ENCODE measurements around the gene SCNN1B. TPM values are rescaled to one million over a fixed set of nuclear protein-coding genes. Genes with fewer than 3 reads are reported as not detected.

Gene SCNN1B
- total RNA-seq, 2 donors from 2014 or later, result 27.7 to 94.7 TPM

DNA sequence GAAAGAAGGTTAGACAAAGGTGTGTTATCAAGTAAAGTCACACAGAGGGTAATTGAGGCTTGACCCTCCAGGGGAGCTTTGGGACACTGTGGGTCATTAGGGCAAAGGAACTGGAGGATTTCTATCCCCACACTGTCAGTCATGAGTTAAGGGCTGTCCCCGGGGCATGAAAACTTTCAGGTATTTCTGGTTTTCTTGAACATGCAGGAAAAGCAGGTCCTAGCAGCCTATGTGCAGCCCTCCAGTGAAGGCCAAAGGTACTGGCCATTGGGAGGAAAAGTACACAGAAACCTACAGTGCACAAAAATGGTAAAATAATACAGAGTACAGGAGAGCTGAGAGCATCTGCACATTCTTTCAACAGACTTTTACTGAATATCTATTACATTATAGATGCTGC, 44.4 kb upstream of the SCNN1B start:
- no peaks in the 10 kb centered on the region for H3K36me3 ChIP-seq
- no peak for DNase-seq
- H3K4me3 ChIP-seq, result no peak overlapping the region
- H3K4me1 ChIP-seq, result peaks cover 7% of the 10 kb centered on the region
- H3K27ac ChIP-seq, result peak overlapping the region; percentile 44
- H3K9ac ChIP-seq (ENCODE audit: low read depth in 2 of 2, low read length in 2 of 2), result peak overlapping the region in 1 of 2 donors; percentile 46
- TF ChIP-seq, protein P1, sequence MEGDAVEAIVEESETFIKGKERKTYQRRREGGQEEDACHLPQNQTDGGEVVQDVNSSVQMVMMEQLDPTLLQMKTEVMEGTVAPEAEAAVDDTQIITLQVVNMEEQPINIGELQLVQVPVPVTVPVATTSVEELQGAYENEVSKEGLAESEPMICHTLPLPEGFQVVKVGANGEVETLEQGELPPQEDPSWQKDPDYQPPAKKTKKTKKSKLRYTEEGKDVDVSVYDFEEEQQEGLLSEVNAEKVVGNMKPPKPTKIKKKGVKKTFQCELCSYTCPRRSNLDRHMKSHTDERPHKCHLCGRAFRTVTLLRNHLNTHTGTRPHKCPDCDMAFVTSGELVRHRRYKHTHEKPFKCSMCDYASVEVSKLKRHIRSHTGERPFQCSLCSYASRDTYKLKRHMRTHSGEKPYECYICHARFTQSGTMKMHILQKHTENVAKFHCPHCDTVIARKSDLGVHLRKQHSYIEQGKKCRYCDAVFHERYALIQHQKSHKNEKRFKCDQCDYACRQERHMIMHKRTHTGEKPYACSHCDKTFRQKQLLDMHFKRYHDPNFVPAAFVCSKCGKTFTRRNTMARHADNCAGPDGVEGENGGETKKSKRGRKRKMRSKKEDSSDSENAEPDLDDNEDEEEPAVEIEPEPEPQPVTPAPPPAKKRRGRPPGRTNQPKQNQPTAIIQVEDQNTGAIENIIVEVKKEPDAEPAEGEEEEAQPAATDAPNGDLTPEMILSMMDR (IDR thresholded peaks at IDR 0.05), result no peak
- H3K27me3 ChIP-seq, result no peaks in the 10 kb centered on the region
- intact Hi-C loops (cut with DNase I), result no loop called here
- no peaks in the 10 kb centered on the region for H3K9me3 ChIP-seq

DNA sequence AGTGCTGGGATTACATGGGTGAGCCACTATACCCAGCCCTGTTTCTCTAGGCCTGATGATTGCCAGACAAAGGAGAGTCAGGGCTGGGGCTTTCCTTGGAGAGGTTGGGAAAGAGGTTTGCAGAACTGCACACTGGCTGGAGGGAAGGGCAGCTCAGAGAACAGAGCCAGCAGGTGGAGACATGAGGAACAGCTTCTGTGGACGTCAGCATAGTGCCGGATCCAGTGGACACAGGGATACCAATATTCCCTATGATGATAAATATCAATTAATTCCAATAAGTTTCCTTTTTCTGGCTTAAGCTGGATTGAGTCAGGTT, 43.2 kb upstream of the SCNN1B start:
- intact Hi-C loops (cut with DNase I), result no loop called here
- Histone ChIP-seq H3K36me3 (no peaks in the 10 kb centered on the region), H3K27ac (peak overlapping the region; percentile 44), H3K9me3 (no peaks in the 10 kb centered on the region), H3K27me3 (no peaks in the 10 kb centered on the region), H3K4me3 (no peak overlapping the region), H3K4me1 (peaks cover 7% of the 10 kb centered on the region), H3K9ac (ENCODE audit: low read depth in 2 of 2, low read length in 2 of 2) (no peak overlapping the region)
- peak; percentile 25 for DNase-seq
- TF ChIP-seq, protein P1 (IDR thresholded peaks at IDR 0.05), result no peak

DNA sequence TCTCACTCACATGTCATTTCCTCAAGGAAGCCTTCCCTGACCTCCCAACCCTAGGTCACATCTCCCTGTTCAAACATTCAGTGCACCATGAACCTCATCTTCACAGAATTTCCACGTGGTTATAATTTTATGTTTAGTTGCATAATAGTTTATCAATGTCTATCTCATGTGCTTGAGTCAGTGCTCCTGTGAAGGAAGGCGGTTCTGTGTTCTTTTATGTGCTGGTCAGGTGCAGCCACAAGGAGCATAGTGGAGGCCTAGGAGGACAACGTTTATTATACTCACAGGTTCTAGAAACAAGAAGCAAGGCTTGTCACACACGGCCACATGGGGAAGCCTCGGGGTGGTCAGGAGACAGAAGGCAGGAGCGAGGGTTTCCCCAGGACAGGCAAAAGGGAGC, 34.5 kb upstream of the SCNN1B start:
- intact Hi-C loops (cut with DNase I), result no loop called here
- Histone ChIP-seq H3K36me3 (no peaks in the 10 kb centered on the region), H3K4me3 (no peak overlapping the region), H3K27me3 (no peaks in the 10 kb centered on the region), H3K9ac (ENCODE audit: low read depth in 2 of 2, low read length in 2 of 2) (no peak overlapping the region), H3K9me3 (no peaks in the 10 kb centered on the region), H3K27ac (no peak overlapping the region), H3K4me1 (no peaks in the 10 kb centered on the region)
- DNase-seq, result no peak
- TF ChIP-seq, protein P1 (IDR thresholded peaks at IDR 0.05), result no peak

DNA sequence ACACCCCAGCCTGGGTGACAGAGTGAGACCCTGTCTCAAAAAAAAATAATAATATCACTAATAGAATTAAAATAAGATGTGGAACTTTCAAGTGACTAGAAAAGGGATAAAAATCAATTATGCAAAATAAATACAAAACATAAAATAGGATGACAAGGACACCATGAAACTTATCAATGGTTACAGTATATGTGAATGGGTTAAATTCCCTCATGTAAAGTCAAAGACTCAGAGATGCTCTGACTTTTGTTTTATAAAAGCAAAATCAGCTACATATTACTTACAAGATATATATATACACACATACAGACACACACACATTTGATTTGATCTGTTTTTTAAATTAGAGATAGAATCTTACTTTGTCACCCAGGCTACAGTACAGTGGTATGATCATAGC, 33.5 kb upstream of the SCNN1B start:
- H3K27ac ChIP-seq, result no peak overlapping the region
- TF ChIP-seq, protein P1 (IDR thresholded peaks at IDR 0.05), result no peak
- intact Hi-C loops (cut with DNase I), result no loop called here

DNA sequence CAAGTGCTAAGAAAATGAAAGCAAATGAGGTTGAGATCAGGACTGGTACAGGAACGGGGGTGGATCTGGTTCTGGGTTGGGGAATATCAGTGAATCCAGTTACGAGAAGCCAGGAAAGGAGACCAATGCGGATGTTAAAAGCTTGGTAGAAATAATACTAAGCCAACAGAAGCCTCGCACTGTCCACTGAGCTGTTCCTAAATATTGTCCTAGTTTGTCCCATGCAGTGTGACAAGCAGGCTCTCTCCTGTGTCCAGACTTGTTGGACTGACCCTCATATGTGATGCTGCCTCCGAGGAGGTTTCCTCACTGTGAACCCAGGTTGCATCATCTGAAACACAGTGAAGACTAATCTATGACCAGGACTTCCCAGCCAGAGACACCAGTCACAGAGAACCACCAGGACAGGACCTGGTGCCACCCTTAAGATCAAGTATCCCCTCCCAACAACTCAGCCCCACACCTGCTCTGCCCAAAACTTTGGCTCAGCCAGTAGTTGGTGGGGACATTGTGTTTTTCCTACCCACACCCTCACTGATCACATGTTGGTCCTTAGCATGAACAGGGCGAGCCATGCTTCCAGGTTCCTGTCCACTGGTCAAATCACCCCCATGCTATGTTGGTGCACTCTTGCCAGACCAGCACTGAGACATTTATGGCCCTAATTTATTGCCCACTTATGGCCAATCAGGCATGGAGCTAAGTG, 32.7 kb upstream of the SCNN1B start:
- Histone ChIP-seq H3K9ac (ENCODE audit: low read depth in 2 of 2, low read length in 2 of 2) (no peak overlapping the region), H3K9me3 (no peaks in the 10 kb centered on the region), H3K4me3 (no peak overlapping the region), H3K27ac (no peak overlapping the region), H3K36me3 (no peaks in the 10 kb centered on the region), H3K4me1 (no peaks in the 10 kb centered on the region), H3K27me3 (no peaks in the 10 kb centered on the region)
- intact Hi-C loops (cut with DNase I), result no loop called here
- TF ChIP-seq, protein P1 (IDR thresholded peaks at IDR 0.05), result no peak
- DNase-seq, result no peak

More for the DNA sequence above, 33.5 kb upstream of the SCNN1B start:
- no peaks in the 10 kb centered on the region for H3K9me3 ChIP-seq
- H3K36me3 ChIP-seq, result no peaks in the 10 kb centered on the region
- H3K27me3 ChIP-seq, result no peaks in the 10 kb centered on the region
- no peaks in the 10 kb centered on the region for H3K4me1 ChIP-seq
- DNase-seq, result no peak
- H3K4me3 ChIP-seq, result no peak overlapping the region
- H3K9ac ChIP-seq (ENCODE audit: low read depth in 2 of 2, low read length in 2 of 2), result no peak overlapping the region

Measured in colonic mucosa (tissue), 4 donors.